HEK293 (cell line): Measurements from ENCODE around the gene PIF1.

ENCODE experiments used
- BCL11A ChIP-seq: fragments of 450-650 bp; formaldehyde crosslinking; IDR thresholded peaks from 2 replicates; pipeline ENCODE4 v1.5.1; 2016; ENCODE audit warnings: low read depth, missing biosample characterization, missing genetic modification characterization
- GLI2 ChIP-seq: fragments of 450-650 bp; formaldehyde crosslinking; IDR thresholded peaks from 2 replicates; pipeline ENCODE4; 2017; ENCODE audit warnings: missing biosample characterization, missing genetic modification characterization, low read depth, borderline replicate concordance
- KLF16 ChIP-seq: fragments of 450-650 bp; formaldehyde crosslinking; IDR thresholded peaks from 2 replicates; pipeline ENCODE4 v1.5.1; 2017; ENCODE audit warnings: missing biosample characterization, missing genetic modification characterization
- KLF8 ChIP-seq: fragments of 450-650 bp; formaldehyde crosslinking; IDR thresholded peaks from 2 replicates; pipeline ENCODE4 v1.5.1; 2016; ENCODE audit warnings: missing biosample characterization, missing genetic modification characterization
- WT1 ChIP-seq: fragments of 450-650 bp; formaldehyde crosslinking; IDR thresholded peaks from 2 replicates; pipeline ENCODE4 v1.5.1; 2016; ENCODE audit warnings: missing biosample characterization, missing genetic modification characterization
- ZEB2 ChIP-seq: fragments of 450-650 bp; formaldehyde crosslinking; IDR thresholded peaks from 2 replicates; pipeline ENCODE4 v1.5.1; 2016; ENCODE audit warnings: missing biosample characterization, missing genetic modification characterization
- ZFP3 ChIP-seq: fragments of 450-650 bp; formaldehyde crosslinking; IDR thresholded peaks from 2 replicates; pipeline ENCODE4 v1.5.1; 2016; ENCODE audit warnings: low read depth, missing biosample characterization, missing genetic modification characterization
- ZFP41 ChIP-seq: fragments of 450-650 bp; formaldehyde crosslinking; IDR thresholded peaks from 2 replicates; pipeline ENCODE4 v1.5.1; 2016; ENCODE audit warnings: missing biosample characterization, missing genetic modification characterization, borderline replicate concordance
- ZNF140 ChIP-seq: fragments of 450-650 bp; formaldehyde crosslinking; IDR thresholded peaks from 2 replicates; pipeline ENCODE4 v1.5.1; 2016; ENCODE audit warnings: missing biosample characterization, missing genetic modification characterization
- ZNF292 ChIP-seq: fragments of 450-650 bp; formaldehyde crosslinking; IDR thresholded peaks from 2 replicates; pipeline ENCODE4 v1.5.1; 2016; ENCODE audit warnings: low read depth, missing biosample characterization, missing genetic modification characterization, borderline replicate concordance
- ZNF350 ChIP-seq: fragments of 450-650 bp; formaldehyde crosslinking; IDR thresholded peaks from 2 replicates; pipeline ENCODE4 v1.5.0; 2017; ENCODE audit warnings: missing biosample characterization, mild to moderate bottlenecking, missing genetic modification characterization
- ZNF354C ChIP-seq: fragments of 450-650 bp; formaldehyde crosslinking; IDR thresholded peaks from 2 replicates; pipeline ENCODE4 v1.5.1; 2016; ENCODE audit warnings: missing biosample characterization, missing genetic modification characterization, low read depth, borderline replicate concordance
- ZNF514 ChIP-seq: fragments of 450-650 bp; formaldehyde crosslinking; IDR thresholded peaks from 2 replicates; pipeline ENCODE4 v1.5.1; 2016; ENCODE audit warnings: missing biosample characterization, missing genetic modification characterization
- ZNF544 ChIP-seq: fragments of 450-650 bp; formaldehyde crosslinking; IDR thresholded peaks from 2 replicates; pipeline ENCODE4 v1.5.0; 2017; ENCODE audit warnings: missing biosample characterization, missing genetic modification characterization
- ZNF621 ChIP-seq: fragments of 450-650 bp; formaldehyde crosslinking; IDR thresholded peaks from 2 replicates; pipeline ENCODE4 v1.5.1; 2017; ENCODE audit warnings: missing biosample characterization, missing genetic modification characterization
- ZNF658 ChIP-seq: fragments of 450-650 bp; formaldehyde crosslinking; IDR thresholded peaks from 2 replicates; pipeline ENCODE4; 2016; ENCODE audit warnings: missing biosample characterization, missing genetic modification characterization
- ZNF664 ChIP-seq: fragments of 450-650 bp; formaldehyde crosslinking; IDR thresholded peaks from 2 replicates; pipeline ENCODE4 v1.5.1; 2016; ENCODE audit warnings: missing biosample characterization, missing genetic modification characterization
- ZNF670 ChIP-seq: fragments of 450-650 bp; formaldehyde crosslinking; IDR thresholded peaks from 2 replicates; pipeline ENCODE4 v1.5.1; 2016; ENCODE audit warnings: missing biosample characterization, missing genetic modification characterization, low read depth
- ZNF791 ChIP-seq: fragments of 450-650 bp; formaldehyde crosslinking; IDR thresholded peaks from 2 replicates; pipeline ENCODE4 v1.5.1; 2016; ENCODE audit warnings: missing biosample characterization, missing genetic modification characterization
- TF ChIP-seq, protein P1 (sequence below): fragments of 450-650 bp; formaldehyde crosslinking; optimal IDR thresholded peaks from 2 replicates; pipeline ENCODE3; 2016; ENCODE audit warnings: missing biosample characterization, mild to moderate bottlenecking, missing genetic modification characterization
- TF ChIP-seq, protein P2 (sequence below): fragments of 450-650 bp; formaldehyde crosslinking; IDR thresholded peaks from 2 replicates; pipeline ENCODE4 v1.5.1; 2016; ENCODE audit warnings: missing biosample characterization, missing genetic modification characterization
- TF ChIP-seq, protein P3 (sequence below): sonication (generic); formaldehyde crosslinking; IDR thresholded peaks from 2 replicates; pipeline ENCODE4 v1.8.1; 2022; ENCODE audit warnings: mild to moderate bottlenecking, moderate library complexity, missing genetic modification reagents
- TF ChIP-seq, protein P4 (sequence below): fragments of 450-650 bp; formaldehyde crosslinking; IDR thresholded peaks from 2 replicates; pipeline ENCODE4 v1.5.1; 2016; ENCODE audit warnings: missing biosample characterization, missing genetic modification characterization, borderline replicate concordance
- TF ChIP-seq, protein P5 (sequence below): fragments of 450-650 bp; formaldehyde crosslinking; IDR thresholded peaks from 2 replicates; pipeline ENCODE4 v1.5.1; 2016; ENCODE audit warnings: missing biosample characterization, missing genetic modification characterization
- TF ChIP-seq, protein P6 (sequence below): fragments of 450-650 bp; formaldehyde crosslinking; IDR thresholded peaks from 2 replicates; pipeline ENCODE4 v1.5.1; 2016; ENCODE audit warnings: missing biosample characterization, missing genetic modification characterization

PIF1 gene

DNA sequence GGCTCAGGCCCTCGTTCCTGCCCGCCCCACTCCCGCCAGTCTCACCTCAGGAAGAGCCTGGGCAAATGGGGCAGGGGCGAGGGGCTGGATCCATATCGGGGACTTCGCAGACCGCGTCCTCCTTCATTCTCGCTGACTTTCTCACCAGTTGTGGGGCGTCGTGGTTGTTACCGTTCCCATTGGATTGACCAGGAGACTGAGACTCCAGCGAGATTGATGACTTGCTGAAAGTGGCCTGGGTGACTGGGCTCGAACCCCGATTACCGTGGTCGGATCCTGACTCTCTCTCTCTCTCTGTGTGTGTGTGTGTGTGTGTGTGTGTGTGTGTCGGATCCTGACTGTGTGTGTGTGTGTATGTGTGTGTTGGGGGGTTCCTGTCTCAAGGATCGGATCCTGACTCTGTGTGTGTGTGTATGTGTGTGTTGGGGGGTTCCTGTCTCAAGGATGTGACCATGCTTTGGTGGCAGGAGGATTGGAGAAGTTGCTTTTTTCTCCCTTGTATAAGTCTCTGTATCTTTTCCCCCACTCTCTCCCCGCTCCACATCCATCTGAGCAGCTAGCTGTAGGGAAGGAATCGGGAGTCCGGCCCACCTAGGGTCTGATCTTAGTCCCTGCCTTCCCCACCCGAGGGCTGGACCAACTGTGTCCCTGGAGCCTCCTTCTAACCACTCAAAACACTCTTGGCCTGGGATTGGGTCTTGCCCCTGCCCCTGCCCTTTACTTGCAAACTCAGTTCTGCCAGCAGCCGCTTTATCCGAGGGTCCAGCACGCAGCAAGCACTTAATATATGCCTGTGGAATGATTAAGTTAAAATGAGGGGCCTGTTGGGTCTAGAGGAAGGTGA is 16.9 kb upstream of the PIF1 start (continued):
- TF ChIP-seq, protein P1, sequence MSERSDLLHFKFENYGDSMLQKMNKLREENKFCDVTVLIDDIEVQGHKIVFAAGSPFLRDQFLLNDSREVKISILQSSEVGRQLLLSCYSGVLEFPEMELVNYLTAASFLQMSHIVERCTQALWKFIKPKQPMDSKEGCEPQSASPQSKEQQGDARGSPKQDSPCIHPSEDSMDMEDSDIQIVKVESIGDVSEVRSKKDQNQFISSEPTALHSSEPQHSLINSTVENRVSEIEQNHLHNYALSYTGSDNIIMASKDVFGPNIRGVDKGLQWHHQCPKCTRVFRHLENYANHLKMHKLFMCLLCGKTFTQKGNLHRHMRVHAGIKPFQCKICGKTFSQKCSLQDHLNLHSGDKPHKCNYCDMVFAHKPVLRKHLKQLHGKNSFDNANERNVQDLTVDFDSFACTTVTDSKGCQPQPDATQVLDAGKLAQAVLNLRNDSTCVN (tag by site-specific recombination) = no peak
- TF ChIP-seq BCL11A (tag by site-specific recombination) (no peak), ZNF670 (tag by site-specific recombination) (no peak), KLF8 (no peak), ZNF140 (no peak), ZFP3 (tag by site-specific recombination) (no peak), ZNF664 (tag by site-specific recombination) (no peak), GLI2 (tag by site-specific recombination) (no peak), ZFP41 (tag by site-specific recombination) (no peak), ZEB2 (tag by site-specific recombination) (no peak), ZNF658 (tag by site-specific recombination) (no peak), ZNF544 (tag by site-specific recombination) (no peak), ZNF292 (tag by site-specific recombination) (no peak), ZNF791 (tag by site-specific recombination) (no peak), ZNF621 (tag by site-specific recombination) (no peak), ZNF350 (tag by site-specific recombination) (no peak), ZNF354C (no peak), WT1 (tag by site-specific recombination) (no peak), KLF16 (no peak), ZNF514 (tag by site-specific recombination) (no peak)
- TF ChIP-seq, protein P2, sequence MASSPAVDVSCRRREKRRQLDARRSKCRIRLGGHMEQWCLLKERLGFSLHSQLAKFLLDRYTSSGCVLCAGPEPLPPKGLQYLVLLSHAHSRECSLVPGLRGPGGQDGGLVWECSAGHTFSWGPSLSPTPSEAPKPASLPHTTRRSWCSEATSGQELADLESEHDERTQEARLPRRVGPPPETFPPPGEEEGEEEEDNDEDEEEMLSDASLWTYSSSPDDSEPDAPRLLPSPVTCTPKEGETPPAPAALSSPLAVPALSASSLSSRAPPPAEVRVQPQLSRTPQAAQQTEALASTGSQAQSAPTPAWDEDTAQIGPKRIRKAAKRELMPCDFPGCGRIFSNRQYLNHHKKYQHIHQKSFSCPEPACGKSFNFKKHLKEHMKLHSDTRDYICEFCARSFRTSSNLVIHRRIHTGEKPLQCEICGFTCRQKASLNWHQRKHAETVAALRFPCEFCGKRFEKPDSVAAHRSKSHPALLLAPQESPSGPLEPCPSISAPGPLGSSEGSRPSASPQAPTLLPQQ (tag by site-specific recombination) = no peak
- TF ChIP-seq, protein P3, sequence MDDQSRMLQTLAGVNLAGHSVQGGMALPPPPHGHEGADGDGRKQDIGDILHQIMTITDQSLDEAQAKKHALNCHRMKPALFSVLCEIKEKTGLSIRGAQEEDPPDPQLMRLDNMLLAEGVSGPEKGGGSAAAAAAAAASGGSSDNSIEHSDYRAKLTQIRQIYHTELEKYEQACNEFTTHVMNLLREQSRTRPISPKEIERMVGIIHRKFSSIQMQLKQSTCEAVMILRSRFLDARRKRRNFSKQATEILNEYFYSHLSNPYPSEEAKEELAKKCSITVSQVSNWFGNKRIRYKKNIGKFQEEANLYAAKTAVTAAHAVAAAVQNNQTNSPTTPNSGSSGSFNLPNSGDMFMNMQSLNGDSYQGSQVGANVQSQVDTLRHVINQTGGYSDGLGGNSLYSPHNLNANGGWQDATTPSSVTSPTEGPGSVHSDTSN = no peak
- TF ChIP-seq, protein P4, sequence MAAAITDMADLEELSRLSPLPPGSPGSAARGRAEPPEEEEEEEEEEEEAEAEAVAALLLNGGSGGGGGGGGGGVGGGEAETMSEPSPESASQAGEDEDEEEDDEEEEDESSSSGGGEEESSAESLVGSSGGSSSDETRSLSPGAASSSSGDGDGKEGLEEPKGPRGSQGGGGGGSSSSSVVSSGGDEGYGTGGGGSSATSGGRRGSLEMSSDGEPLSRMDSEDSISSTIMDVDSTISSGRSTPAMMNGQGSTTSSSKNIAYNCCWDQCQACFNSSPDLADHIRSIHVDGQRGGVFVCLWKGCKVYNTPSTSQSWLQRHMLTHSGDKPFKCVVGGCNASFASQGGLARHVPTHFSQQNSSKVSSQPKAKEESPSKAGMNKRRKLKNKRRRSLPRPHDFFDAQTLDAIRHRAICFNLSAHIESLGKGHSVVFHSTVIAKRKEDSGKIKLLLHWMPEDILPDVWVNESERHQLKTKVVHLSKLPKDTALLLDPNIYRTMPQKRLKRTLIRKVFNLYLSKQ (tag by site-specific recombination) = no peak
- TF ChIP-seq, protein P5, sequence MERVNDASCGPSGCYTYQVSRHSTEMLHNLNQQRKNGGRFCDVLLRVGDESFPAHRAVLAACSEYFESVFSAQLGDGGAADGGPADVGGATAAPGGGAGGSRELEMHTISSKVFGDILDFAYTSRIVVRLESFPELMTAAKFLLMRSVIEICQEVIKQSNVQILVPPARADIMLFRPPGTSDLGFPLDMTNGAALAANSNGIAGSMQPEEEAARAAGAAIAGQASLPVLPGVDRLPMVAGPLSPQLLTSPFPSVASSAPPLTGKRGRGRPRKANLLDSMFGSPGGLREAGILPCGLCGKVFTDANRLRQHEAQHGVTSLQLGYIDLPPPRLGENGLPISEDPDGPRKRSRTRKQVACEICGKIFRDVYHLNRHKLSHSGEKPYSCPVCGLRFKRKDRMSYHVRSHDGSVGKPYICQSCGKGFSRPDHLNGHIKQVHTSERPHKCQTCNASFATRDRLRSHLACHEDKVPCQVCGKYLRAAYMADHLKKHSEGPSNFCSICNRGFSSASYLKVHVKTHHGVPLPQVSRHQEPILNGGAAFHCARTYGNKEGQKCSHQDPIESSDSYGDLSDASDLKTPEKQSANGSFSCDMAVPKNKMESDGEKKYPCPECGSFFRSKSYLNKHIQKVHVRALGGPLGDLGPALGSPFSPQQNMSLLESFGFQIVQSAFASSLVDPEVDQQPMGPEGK = no peak
- TF ChIP-seq, protein P6, sequence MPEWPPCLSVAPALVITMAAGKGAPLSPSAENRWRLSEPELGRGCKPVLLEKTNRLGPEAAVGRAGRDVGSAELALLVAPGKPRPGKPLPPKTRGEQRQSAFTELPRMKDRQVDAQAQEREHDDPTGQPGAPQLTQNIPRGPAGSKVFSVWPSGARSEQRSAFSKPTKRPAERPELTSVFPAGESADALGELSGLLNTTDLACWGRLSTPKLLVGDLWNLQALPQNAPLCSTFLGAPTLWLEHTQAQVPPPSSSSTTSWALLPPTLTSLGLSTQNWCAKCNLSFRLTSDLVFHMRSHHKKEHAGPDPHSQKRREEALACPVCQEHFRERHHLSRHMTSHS (tag by site-specific recombination) = no peak
